ENCODE results near the gene BORCS8. TPM values are rescaled to one million over a fixed set of nuclear protein-coding genes. Genes with fewer than 3 reads are reported as not detected.
"Not testable (repeated sequence)": the region's sequence is repeated elsewhere in the genome, so short reads cannot be mapped to it uniquely, and the experiment has no call there.

BORCS8 gene
- total RNA-seq, 1 donor from 2014 or later = 33.9 TPM

GRCh38 chr19:19179548-19180441 lies 12.2 kb downstream of the BORCS8 start:
- no peak for DNase-seq (ENCODE audit: low spot score, unreplicated experiment)
- H3K36me3 Mint-ChIP-seq (ENCODE audit: insufficient read depth) = peaks cover 11% of the 10 kb centered on the region
- no peak overlapping the region for H3K27ac Mint-ChIP-seq
- H3K4me1 Mint-ChIP-seq (ENCODE audit: low read depth) = no peaks in the 10 kb centered on the region
- no peak for TF ChIP-seq CTCF (IDR thresholded peaks at IDR 0.05; ENCODE audit: unreplicated experiment)
- no peak overlapping the region for H3K4me3 Mint-ChIP-seq (ENCODE audit: low read depth)
- no peaks in the 10 kb centered on the region for H3K27me3 Mint-ChIP-seq
- no peaks in the 10 kb centered on the region for H3K9me3 Mint-ChIP-seq (ENCODE audit: low read depth)

- no peaks in the 10 kb centered on the region for H3K27me3 Mint-ChIP-seq
- H3K36me3 Mint-ChIP-seq (ENCODE audit: insufficient read depth) = peaks cover 7% of the 10 kb centered on the region
- DNase-seq (ENCODE audit: low spot score, unreplicated experiment) = no peak
- TF ChIP-seq CTCF (IDR thresholded peaks at IDR 0.05; ENCODE audit: unreplicated experiment) = no peak
- H3K4me1 Mint-ChIP-seq (ENCODE audit: low read depth) = no peaks in the 10 kb centered on the region
- H3K4me3 Mint-ChIP-seq (ENCODE audit: low read depth) = no peak overlapping the region
- no peaks in the 10 kb centered on the region for H3K9me3 Mint-ChIP-seq (ENCODE audit: low read depth)
- H3K27ac Mint-ChIP-seq = no peak overlapping the region
These were observed 15.0 kb downstream of the BORCS8 start for GRCh38 chr19:19176950-19177349.

- peaks cover 29% of the 10 kb centered on the region for H3K27me3 Mint-ChIP-seq
- DNase-seq (ENCODE audit: low spot score, unreplicated experiment); H3K4me3 Mint-ChIP-seq (ENCODE audit: low read depth); H3K4me1 Mint-ChIP-seq (ENCODE audit: low read depth); H3K9me3 Mint-ChIP-seq (ENCODE audit: low read depth); H3K27ac Mint-ChIP-seq; H3K36me3 Mint-ChIP-seq (ENCODE audit: insufficient read depth): not testable (repeated sequence)
These were observed 18.7 kb downstream of the BORCS8 start for GRCh38 chr19:19173243-19173642.

GRCh38 chr19:19171821-19172532 lies 20.0 kb downstream of the BORCS8 start:
- no peaks in the 10 kb centered on the region for H3K9me3 Mint-ChIP-seq (ENCODE audit: low read depth)
- peaks cover 4% of the 10 kb centered on the region for H3K4me1 Mint-ChIP-seq (ENCODE audit: low read depth)
- no peak overlapping the region for H3K4me3 Mint-ChIP-seq (ENCODE audit: low read depth)
- peaks cover 29% of the 10 kb centered on the region for H3K27me3 Mint-ChIP-seq
- H3K27ac Mint-ChIP-seq = no peak overlapping the region
- no peaks in the 10 kb centered on the region for H3K36me3 Mint-ChIP-seq (ENCODE audit: insufficient read depth)
- TF ChIP-seq CTCF (IDR thresholded peaks at IDR 0.05; ENCODE audit: unreplicated experiment) = no peak
- no peak for DNase-seq (ENCODE audit: low spot score, unreplicated experiment)

DNA sequence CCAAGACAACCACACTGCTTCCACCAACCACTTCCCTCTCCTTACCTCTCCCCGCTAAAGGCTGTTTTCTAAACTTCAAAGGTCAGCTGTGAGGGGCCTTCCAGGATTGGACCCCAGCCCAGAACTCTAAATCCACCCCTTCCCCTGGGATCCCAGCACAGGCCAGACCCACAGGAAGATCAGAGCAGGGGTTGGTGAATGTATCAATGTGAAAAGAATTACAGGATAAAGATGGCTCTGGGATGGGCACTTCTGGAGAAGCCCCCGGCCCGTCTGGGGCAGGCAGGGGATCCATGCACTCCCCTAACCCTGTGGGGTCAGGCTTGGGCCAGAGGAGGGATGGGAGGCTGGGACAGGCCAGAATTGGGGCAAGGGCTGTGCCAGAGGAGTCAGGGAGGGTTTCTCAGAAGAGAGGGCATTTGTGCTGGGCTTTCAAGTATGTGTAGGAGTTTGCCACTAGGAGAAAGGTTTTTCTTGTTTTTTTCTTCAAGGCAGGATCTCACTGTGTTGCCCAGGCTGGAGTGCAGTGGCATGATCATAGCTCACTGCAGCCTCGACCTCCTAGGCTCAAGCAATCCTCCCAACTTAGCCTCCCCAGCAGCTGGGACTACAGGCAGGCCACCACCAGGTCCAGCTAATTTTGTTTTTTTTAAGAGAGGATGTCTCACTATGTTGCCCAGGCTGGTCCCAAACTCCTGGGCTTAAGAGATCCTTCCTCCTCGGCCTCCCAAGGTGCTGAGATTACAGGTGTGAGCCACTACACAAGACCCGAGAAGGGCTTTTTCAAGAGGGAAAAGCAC lies 20.9 kb downstream of the BORCS8 start:
- H3K36me3 Mint-ChIP-seq (ENCODE audit: insufficient read depth) = no peaks in the 10 kb centered on the region
- peaks cover 29% of the 10 kb centered on the region for H3K27me3 Mint-ChIP-seq
- TF ChIP-seq CTCF (IDR thresholded peaks at IDR 0.05; ENCODE audit: unreplicated experiment) = no peak
- H3K4me1 Mint-ChIP-seq (ENCODE audit: low read depth) = peaks cover 4% of the 10 kb centered on the region
- no peak for DNase-seq (ENCODE audit: low spot score, unreplicated experiment)
- H3K27ac Mint-ChIP-seq = no peak overlapping the region
- no peaks in the 10 kb centered on the region for H3K9me3 Mint-ChIP-seq (ENCODE audit: low read depth)
- H3K4me3 Mint-ChIP-seq (ENCODE audit: low read depth) = no peak overlapping the region

All from progenitor cell of endocrine pancreas (in vitro differentiated cells).